ENCODE results near the gene SLC37A3. TPM values are rescaled to one million over a fixed set of nuclear protein-coding genes. Genes with fewer than 3 reads are reported as not detected.
"Not testable (repeated sequence)": the region's sequence is repeated elsewhere in the genome, so short reads cannot be mapped to it uniquely, and the experiment has no call there.

The SLC37A3 gene
- total RNA-seq, 2 donors from 2014 or later = 25.8 to 38.8 TPM

DNA sequence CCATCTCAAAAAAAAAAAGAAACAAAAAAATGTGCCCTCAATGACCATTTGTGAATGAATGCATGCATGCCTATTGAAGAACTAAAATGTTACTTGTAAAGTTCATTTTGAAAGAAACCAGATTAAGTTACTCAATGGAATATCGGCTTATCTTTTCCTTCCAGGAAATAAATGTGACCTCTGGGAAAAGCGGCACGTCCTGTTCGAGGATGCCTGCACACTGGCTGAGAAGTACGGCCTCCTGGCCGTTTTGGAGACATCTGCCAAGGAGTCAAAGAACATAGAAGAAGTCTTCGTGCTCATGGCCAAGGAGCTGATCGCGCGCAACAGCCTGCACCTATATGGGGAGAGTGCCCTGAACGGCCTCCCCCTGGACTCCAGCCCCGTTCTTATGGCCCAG, 27.4 kb upstream of the SLC37A3 start:
- Histone ChIP-seq H3K4me1 (replicated peaks) (no peaks in the 10 kb centered on the region), H3K27ac (no peak overlapping the region), H3K27me3 (replicated peaks; ENCODE audit: insufficient read depth) (no peaks in the 10 kb centered on the region), H3K9me3 (no peaks in the 10 kb centered on the region), H3K4me3 (no peak overlapping the region), H3K36me3 (no peaks in the 10 kb centered on the region)
- intact Hi-C loops (cut with DNase I) = no loop called here
- 77% methylated on average over 12 of the region's 12 CpGs for WGBS
- no peak for TF ChIP-seq CTCF (IDR thresholded peaks at IDR 0.05)
- TF ChIP-seq POLR2A (IDR thresholded peaks at IDR 0.05) = no peak
- TF ChIP-seq POLR2AphosphoS5 (IDR thresholded peaks at IDR 0.05) = no peak
- no peak for DNase-seq (ENCODE audit: low spot score)

GRCh38 chr7:140423501-140423900, 25.2 kb upstream of the SLC37A3 start:
- no peak for DNase-seq (ENCODE audit: low spot score)
- no peaks in the 10 kb centered on the region for H3K36me3 ChIP-seq
- no peaks in the 10 kb centered on the region for H3K27me3 ChIP-seq (replicated peaks; ENCODE audit: insufficient read depth)
- no peak overlapping the region for H3K27ac ChIP-seq
- 91% methylated on average over 3 of the region's 3 CpGs for WGBS
- no peaks in the 10 kb centered on the region for H3K4me1 ChIP-seq (replicated peaks)
- intact Hi-C loops (cut with DNase I) = no loop called here
- H3K9me3 ChIP-seq = no peaks in the 10 kb centered on the region
- H3K4me3 ChIP-seq = no peak overlapping the region
- no peak for TF ChIP-seq CTCF (IDR thresholded peaks at IDR 0.05)
- TF ChIP-seq POLR2AphosphoS5 (IDR thresholded peaks at IDR 0.05) = no peak

- 91% methylated on average over 2 of the region's 2 CpGs for WGBS
- no peak for DNase-seq (ENCODE audit: low spot score)
- H3K9me3 ChIP-seq = no peaks in the 10 kb centered on the region
- no peak for TF ChIP-seq CTCF (IDR thresholded peaks at IDR 0.05)
- no peak for TF ChIP-seq POLR2AphosphoS5 (IDR thresholded peaks at IDR 0.05)
- no peak for TF ChIP-seq POLR2A (IDR thresholded peaks at IDR 0.05)
- H3K27me3 ChIP-seq (replicated peaks; ENCODE audit: insufficient read depth) = no peaks in the 10 kb centered on the region
- no peaks in the 10 kb centered on the region for H3K4me1 ChIP-seq (replicated peaks)
- no peak overlapping the region for H3K4me3 ChIP-seq
- H3K27ac ChIP-seq = no peak overlapping the region
- H3K36me3 ChIP-seq = no peaks in the 10 kb centered on the region
- intact Hi-C loops (cut with DNase I) = no loop called here
Observed at GRCh38 chr7:140421521-140421920, 23.2 kb upstream of the SLC37A3 start.

DNA sequence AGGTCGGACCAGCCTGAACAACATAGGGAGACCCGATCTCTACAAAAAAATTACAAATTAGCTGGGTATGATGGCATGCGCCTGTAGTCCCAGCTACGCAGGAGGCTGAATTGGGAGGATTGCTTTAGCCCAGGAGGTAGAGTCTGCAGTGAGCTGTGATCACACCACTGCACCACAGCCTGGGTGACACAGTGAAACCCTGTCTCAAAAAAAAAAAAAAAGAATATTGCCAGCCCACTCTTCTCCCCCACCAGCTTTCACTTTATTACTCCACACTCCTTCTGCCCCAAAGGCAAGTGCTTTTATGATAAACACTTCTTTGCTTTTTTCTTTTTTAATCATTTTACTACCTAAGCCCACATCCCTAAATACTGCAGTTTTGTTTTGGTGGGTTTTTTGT, 20.3 kb upstream of the SLC37A3 start:
- WGBS = 90% methylated on average over 4 of the region's 4 CpGs
- Histone ChIP-seq H3K4me3 (no peak overlapping the region), H3K27me3 (replicated peaks; ENCODE audit: insufficient read depth) (no peaks in the 10 kb centered on the region), H3K27ac (no peak overlapping the region), H3K9me3 (no peaks in the 10 kb centered on the region), H3K36me3 (no peaks in the 10 kb centered on the region), H3K4me1 (replicated peaks) (no peaks in the 10 kb centered on the region)
- intact Hi-C loops (cut with DNase I) = no loop called here
- TF ChIP-seq CTCF (IDR thresholded peaks at IDR 0.05) (no peak), POLR2AphosphoS5 (IDR thresholded peaks at IDR 0.05) (no peak), POLR2A (IDR thresholded peaks at IDR 0.05) (no peak)
- DNase-seq (ENCODE audit: low spot score) = no peak

DNA sequence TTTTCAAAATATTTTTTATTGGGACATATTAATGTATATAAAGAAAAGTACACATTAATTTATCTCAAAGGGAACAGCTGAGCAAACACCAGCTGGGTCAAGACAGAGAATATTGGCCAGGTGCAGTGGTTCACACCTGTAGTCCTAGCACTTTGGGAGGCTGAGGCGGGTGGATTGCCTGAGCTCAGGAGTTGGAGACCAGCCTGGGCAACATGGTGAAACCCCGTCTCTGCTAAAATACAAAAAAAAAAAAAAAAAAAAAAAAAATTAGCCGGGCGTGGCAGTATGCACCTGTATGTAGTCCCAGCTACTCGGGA, 19.8 kb upstream of the SLC37A3 start:
- H3K4me3 ChIP-seq; H3K9me3 ChIP-seq; H3K4me1 ChIP-seq (replicated peaks); H3K27me3 ChIP-seq (replicated peaks; ENCODE audit: insufficient read depth); intact Hi-C loops (cut with DNase I); DNase-seq (ENCODE audit: low spot score); H3K27ac ChIP-seq; H3K36me3 ChIP-seq: not testable (repeated sequence)
- WGBS = 60% methylated on average over 5 of the region's 5 CpGs
